Anterior cingulate cortex (tissue), 58 donors: ENCODE data around the gene MYL10.

Source experiments
- DNase-seq, 58 donors: peaks; one replicate each; lab custom pipeline; 2025; lab: John Stamatoyannopoulos, UW

MYL10 gene

GRCh38 chr7:101629171-101629570 is at the start of gene MYL10:
Gene MYL10 (minus strand): TSS chr7:101629296. CDS start chr7:101629118, 178 bp downstream.
- DNase-seq = no peak

- DNase-seq = no peak
Measured at GRCh38 chr7:101678658-101679057, 49.6 kb upstream of the MYL10 start.

- no peak for DNase-seq
Measured at GRCh38 chr7:101677797-101678479, 48.8 kb upstream of the MYL10 start.

GRCh38 chr7:101677391-101677790 is 48.3 kb upstream of the MYL10 start:
- no peak for DNase-seq

- DNase-seq = no peak
Measured at GRCh38 chr7:101676956-101677355, 47.9 kb upstream of the MYL10 start.

GRCh38 chr7:101676062-101676598 is 47.0 kb upstream of the MYL10 start:
- DNase-seq = no peak

GRCh38 chr7:101674439-101674838 is 45.3 kb upstream of the MYL10 start:
- DNase-seq = no peak

GRCh38 chr7:101673951-101674350 is 44.9 kb upstream of the MYL10 start:
- DNase-seq = no peak

- DNase-seq = no peak
Measured at GRCh38 chr7:101673315-101673714, 44.2 kb upstream of the MYL10 start.

- DNase-seq = no peak
Measured at GRCh38 chr7:101671371-101672356, 42.6 kb upstream of the MYL10 start.

- no peak for DNase-seq
Measured at GRCh38 chr7:101669307-101669706, 40.2 kb upstream of the MYL10 start.

GRCh38 chr7:101668726-101669125 is 39.6 kb upstream of the MYL10 start:
- no peak for DNase-seq

- no peak for DNase-seq
Measured at GRCh38 chr7:101667920-101668319, 38.8 kb upstream of the MYL10 start.

GRCh38 chr7:101667399-101667798 is 38.3 kb upstream of the MYL10 start:
- no peak for DNase-seq

GRCh38 chr7:101666741-101667140 is 37.6 kb upstream of the MYL10 start:
- no peak for DNase-seq

- DNase-seq = no peak
Measured at GRCh38 chr7:101666293-101666692, 37.2 kb upstream of the MYL10 start.

- DNase-seq = no peak
Measured at GRCh38 chr7:101664893-101665471, 35.9 kb upstream of the MYL10 start.

- DNase-seq = no peak
Measured at GRCh38 chr7:101664436-101664835, 35.3 kb upstream of the MYL10 start.

- DNase-seq = no peak
Measured at GRCh38 chr7:101663747-101664146, 34.7 kb upstream of the MYL10 start.

- DNase-seq = no peak
Measured at GRCh38 chr7:101662447-101662998, 33.4 kb upstream of the MYL10 start.

GRCh38 chr7:101659706-101660105 is 30.6 kb upstream of the MYL10 start:
- DNase-seq = no peak
